B cell (primary cell): Measurements from ENCODE around the gene DCTPP1.
"Not testable (repeated sequence)": the region's sequence is repeated elsewhere in the genome, so short reads cannot be mapped to it uniquely, and the experiment has no call there.

ENCODE experiments used
- CTCF ChIP-seq: fragments of 200-600 bp; IDR thresholded peaks from one replicate; pipeline ENCODE4 v1.8.0; 2022; ENCODE audit warnings: antibody characterized with exemption, mild to moderate bottlenecking
- EZH2 ChIP-seq: IDR thresholded peaks from 2 replicates; pipeline ENCODE4 v1.6.1; 2012; ENCODE audit warnings: borderline replicate concordance, low read depth, mild to moderate bottlenecking, moderate library complexity, low read length; ENCODE audit not compliant: insufficient read depth, poor library complexity, severe bottlenecking

GRCh38 chr16:30461426-30461825, 31.6 kb upstream of the DCTPP1 start:
- not testable (repeated sequence) for TF ChIP-seq CTCF, EZH2
